Middle frontal gyrus (tissue), 1 donor: ENCODE data around the gene RIMS4.

ENCODE experiments used
- DNase-seq: peaks from one replicate; pipeline ENCODE4 v3.0.0-alpha.2; 2015; ENCODE audit warnings: low spot score; ENCODE audit errors: extremely low spot score

Gene RIMS4

GRCh38 chr20:44810391-44811149 is at the start of gene RIMS4:
TSS of gene RIMS4 (minus strand) at chr20:44810546. CDS start at chr20:44810271, 275 bp downstream.
- no peak for DNase-seq

- no peak for DNase-seq
Measured at GRCh38 chr20:44858606-44859360, 48.4 kb upstream of the RIMS4 start.

GRCh38 chr20:44856856-44857448 is 46.6 kb upstream of the RIMS4 start:
- no peak for DNase-seq

- no peak for DNase-seq
Measured at GRCh38 chr20:44856442-44856841, 46.1 kb upstream of the RIMS4 start.

GRCh38 chr20:44851545-44851944 is 41.2 kb upstream of the RIMS4 start:
- DNase-seq = no peak

- no peak for DNase-seq
Measured at GRCh38 chr20:44850837-44851236, 40.5 kb upstream of the RIMS4 start.

- DNase-seq = no peak
Measured at GRCh38 chr20:44850272-44850671, 39.9 kb upstream of the RIMS4 start.

- DNase-seq = no peak
Measured at GRCh38 chr20:44849703-44850102, 39.4 kb upstream of the RIMS4 start.

- DNase-seq = no peak
Measured at GRCh38 chr20:44848254-44849015, 38.1 kb upstream of the RIMS4 start.

GRCh38 chr20:44843876-44844275 is 33.5 kb upstream of the RIMS4 start:
- no peak for DNase-seq

- no peak for DNase-seq
Measured at GRCh38 chr20:44841955-44842354, 31.6 kb upstream of the RIMS4 start.

GRCh38 chr20:44840826-44841225 is 30.5 kb upstream of the RIMS4 start:
- DNase-seq = no peak

GRCh38 chr20:44839481-44839880 is 29.1 kb upstream of the RIMS4 start:
- no peak for DNase-seq

- no peak for DNase-seq
Measured at GRCh38 chr20:44838521-44838920, 28.2 kb upstream of the RIMS4 start.

- no peak for DNase-seq
Measured at GRCh38 chr20:44837946-44838345, 27.6 kb upstream of the RIMS4 start.

GRCh38 chr20:44836601-44837120 is 26.3 kb upstream of the RIMS4 start:
- no peak for DNase-seq

- no peak for DNase-seq
Measured at GRCh38 chr20:44835661-44836221, 25.4 kb upstream of the RIMS4 start.

- DNase-seq = no peak
Measured at GRCh38 chr20:44835116-44835515, 24.8 kb upstream of the RIMS4 start.

GRCh38 chr20:44834693-44835092 is 24.3 kb upstream of the RIMS4 start:
- no peak for DNase-seq

GRCh38 chr20:44833437-44833836 is 23.1 kb upstream of the RIMS4 start:
- no peak for DNase-seq

- DNase-seq = no peak
Measured at GRCh38 chr20:44832724-44833123, 22.4 kb upstream of the RIMS4 start.
